Fibroblast of lung (primary cell): ENCODE measurements around the gene PGGHG. TPM values are rescaled to one million over a fixed set of nuclear protein-coding genes. Genes with fewer than 3 reads are reported as not detected.
"Not testable (repeated sequence)": the region's sequence is repeated elsewhere in the genome, so short reads cannot be mapped to it uniquely, and the experiment has no call there.

Source experiments
- DNase-seq, 2 donors: peaks; one replicate each; pipeline versions ENCODE4 v3.0.0 to v3.0.0-alpha.2; 2010; ENCODE audit warnings: low read depth in 2 of 2
- H2AFZ ChIP-seq: 2 replicates; pipeline ENCODE4 v1.5.1; 2012; ENCODE audit warnings: low read length, control low read depth, inconsistent platforms
- H3K27ac ChIP-seq: 2 replicates; pipeline ENCODE4 v1.5.1; 2011; ENCODE audit warnings: low read length, control low read depth; ENCODE audit not compliant: insufficient read depth
- H3K27me3 ChIP-seq: 2 replicates; pipeline ENCODE4 v1.5.1; 2011; ENCODE audit warnings: mild to moderate bottlenecking, low read length; ENCODE audit not compliant: control insufficient read depth, insufficient read depth
- H3K36me3 ChIP-seq: 2 replicates; pipeline ENCODE4 v1.5.1; 2011; ENCODE audit warnings: low read length; ENCODE audit not compliant: control insufficient read depth, insufficient read depth
- H3K4me1 ChIP-seq: 2 replicates; pipeline ENCODE4 v1.5.1; 2011; ENCODE audit warnings: low read length; ENCODE audit not compliant: control insufficient read depth, insufficient read depth; ENCODE audit errors: extremely low read depth
- H3K4me2 ChIP-seq: 2 replicates; pipeline ENCODE4 v1.5.1; 2011; ENCODE audit warnings: low read length, control low read depth; ENCODE audit not compliant: insufficient read depth; ENCODE audit errors: extremely low read depth
- H3K4me3 ChIP-seq, 4 experiments: fragments of 200-600 bp in 1 of 4; sonication (generic) in 1 of 4; replicated peaks in 1 of 4; 2 replicates each; pipeline ENCODE4 v1.5.1; 2011 to 2016; ENCODE audit warnings: low read length in 4 of 4, low read depth in 3 of 4, mild to moderate bottlenecking in 3 of 4, control low read depth in 2 of 4, inconsistent platforms in 1 of 4, mixed read lengths in 1 of 4; ENCODE audit not compliant: insufficient read depth in 1 of 4; ENCODE audit errors: control extremely low read depth in 1 of 4
- H3K79me2 ChIP-seq: 2 replicates; pipeline ENCODE4 v1.5.1; 2012; ENCODE audit warnings: mild to moderate bottlenecking, low read length, inconsistent platforms; ENCODE audit not compliant: control insufficient read depth, insufficient read depth
- H3K9ac ChIP-seq: 2 replicates; pipeline ENCODE4 v1.5.1; 2011; ENCODE audit warnings: mild to moderate bottlenecking, low read length, control low read depth; ENCODE audit not compliant: insufficient read depth
- H3K9me3 ChIP-seq: 2 replicates; pipeline ENCODE4 v1.5.1; 2012; ENCODE audit warnings: low read depth, low read length; ENCODE audit not compliant: control insufficient read depth, insufficient read depth
- H4K20me1 ChIP-seq: 2 replicates; pipeline ENCODE4 v1.5.1; 2011; ENCODE audit warnings: low read length; ENCODE audit not compliant: control insufficient read depth, insufficient read depth; ENCODE audit errors: extremely low read depth
- EZH2 ChIP-seq: IDR thresholded peaks from 2 replicates; pipeline ENCODE4 v1.5.1; 2012; ENCODE audit warnings: low read length, control low read depth, mild to moderate bottlenecking; ENCODE audit errors: missing control alignments
- polyA plus RNA-seq, 2 donors: library from polyadenylated mRNA; depleted of rRNA in 1 of 2; stranded (reverse) in 1 of 2; unstranded in 1 of 2; fragments of >200 nt; gene quantifications; 2 replicates each; pipeline ENCODE4 v1.2.1, GENCODE V29; 2011 to 2012; ENCODE audit warnings: missing spikeins in 1 of 2
- total RNA-seq: library from RNA; depleted of rRNA; stranded (reverse); fragments of >200 nt; gene quantifications from 2 replicates; pipeline ENCODE4 v1.2.1, GENCODE V29; 2014
- TF ChIP-seq, protein P1 (sequence below), 2 donors: IDR thresholded peaks in 1 of 2; conservative IDR thresholded peaks in 1 of 2; 1 replicate in 1 of 2; 2 replicates in 1 of 2; pipeline ENCODE4 v1.5.1; 2011 to 2012; ENCODE audit warnings: low read length in 2 of 2, control low read depth in 1 of 2, inconsistent platforms in 1 of 2, low read depth in 1 of 2, mild to moderate bottlenecking in 1 of 2

The PGGHG gene
- total and polyA plus RNA-seq, 2 donors (not counting 1 experiment from before 2014, with no cell fraction given) = 4.6 to 8.4 TPM

- no peak overlapping the region for H3K9ac ChIP-seq
- H3K27me3 ChIP-seq = no peaks in the 10 kb centered on the region
- TF ChIP-seq EZH2 = no peak
- TF ChIP-seq, protein P1, sequence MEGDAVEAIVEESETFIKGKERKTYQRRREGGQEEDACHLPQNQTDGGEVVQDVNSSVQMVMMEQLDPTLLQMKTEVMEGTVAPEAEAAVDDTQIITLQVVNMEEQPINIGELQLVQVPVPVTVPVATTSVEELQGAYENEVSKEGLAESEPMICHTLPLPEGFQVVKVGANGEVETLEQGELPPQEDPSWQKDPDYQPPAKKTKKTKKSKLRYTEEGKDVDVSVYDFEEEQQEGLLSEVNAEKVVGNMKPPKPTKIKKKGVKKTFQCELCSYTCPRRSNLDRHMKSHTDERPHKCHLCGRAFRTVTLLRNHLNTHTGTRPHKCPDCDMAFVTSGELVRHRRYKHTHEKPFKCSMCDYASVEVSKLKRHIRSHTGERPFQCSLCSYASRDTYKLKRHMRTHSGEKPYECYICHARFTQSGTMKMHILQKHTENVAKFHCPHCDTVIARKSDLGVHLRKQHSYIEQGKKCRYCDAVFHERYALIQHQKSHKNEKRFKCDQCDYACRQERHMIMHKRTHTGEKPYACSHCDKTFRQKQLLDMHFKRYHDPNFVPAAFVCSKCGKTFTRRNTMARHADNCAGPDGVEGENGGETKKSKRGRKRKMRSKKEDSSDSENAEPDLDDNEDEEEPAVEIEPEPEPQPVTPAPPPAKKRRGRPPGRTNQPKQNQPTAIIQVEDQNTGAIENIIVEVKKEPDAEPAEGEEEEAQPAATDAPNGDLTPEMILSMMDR (conservative IDR thresholded peaks at IDR 0.05 in 1 of 2, IDR thresholded peaks at IDR 0.05 in 1 of 2; ENCODE audit: low read depth in 1 of 2, low read length in 2 of 2) = no peak
- no peak for DNase-seq
- H3K36me3 ChIP-seq = no peaks in the 10 kb centered on the region
- H3K79me2 ChIP-seq = no peaks in the 10 kb centered on the region
- no peak overlapping the region for H2AFZ ChIP-seq
- H3K4me3 ChIP-seq = no peak overlapping the region
- H3K4me2 ChIP-seq = no peak overlapping the region
- no peaks in the 10 kb centered on the region for H3K9me3 ChIP-seq
- H3K4me1 ChIP-seq = peaks cover 14% of the 10 kb centered on the region
- H3K27ac ChIP-seq = no peak overlapping the region
- no peaks in the 10 kb centered on the region for H4K20me1 ChIP-seq
Measured at GRCh38 chr11:328012-328411, 39.1 kb downstream of the PGGHG start.

GRCh38 chr11:328516-329100 lies 39.7 kb downstream of the PGGHG start:
- not testable (repeated sequence) for H3K36me3 ChIP-seq, H3K9ac ChIP-seq, DNase-seq, H3K27ac ChIP-seq, H3K9me3 ChIP-seq, H3K27me3 ChIP-seq, H3K79me2 ChIP-seq, H2AFZ ChIP-seq, H3K4me3 ChIP-seq, H3K4me2 ChIP-seq, H4K20me1 ChIP-seq
- H3K4me1 ChIP-seq = peaks cover 14% of the 10 kb centered on the region

- Histone ChIP-seq H3K36me3 (no peaks in the 10 kb centered on the region), H3K27me3 (no peaks in the 10 kb centered on the region), H3K4me1 (peaks cover 8% of the 10 kb centered on the region), H3K9ac (no peak overlapping the region), H2AFZ (no peak overlapping the region), H3K27ac (no peak overlapping the region), H3K9me3 (no peaks in the 10 kb centered on the region), H3K4me3 (no peak overlapping the region), H3K4me2 (no peak overlapping the region), H4K20me1 (no peaks in the 10 kb centered on the region), H3K79me2 (no peaks in the 10 kb centered on the region)
- TF ChIP-seq, protein P1 (conservative IDR thresholded peaks at IDR 0.05 in 1 of 2, IDR thresholded peaks at IDR 0.05 in 1 of 2; ENCODE audit: low read depth in 1 of 2, low read length in 2 of 2) = no peak
- no peak for TF ChIP-seq EZH2
- DNase-seq = no peak
Measured at GRCh38 chr11:329886-330253, 40.9 kb downstream of the PGGHG start.
